ENCODE results near the gene COL5A1.
A peak's percentile ranks its signal among the peaks of the same experiment; 100 is the strongest.

Gene COL5A1

GRCh38 chr9:134867917-134868750 is 226.5 kb downstream of the COL5A1 start:
- peak; percentile 21 for DNase-seq

- DNase-seq, result peak; percentile 9
Measured at GRCh38 chr9:134868751-134869553, 227.3 kb downstream of the COL5A1 start.

- no peak for DNase-seq
Measured at GRCh38 chr9:134869554-134870300, 228.1 kb downstream of the COL5A1 start.

- DNase-seq, result no peak
Measured at GRCh38 chr9:134870301-134870694, 228.7 kb downstream of the COL5A1 start.

GRCh38 chr9:134870746-134871662 is 229.4 kb downstream of the COL5A1 start:
- DNase-seq, result no peak

GRCh38 chr9:134871697-134872340 is 230.2 kb downstream of the COL5A1 start:
- DNase-seq, result no peak

GRCh38 chr9:134872482-134873231 is 231.1 kb downstream of the COL5A1 start:
- no peak for DNase-seq

DNA sequence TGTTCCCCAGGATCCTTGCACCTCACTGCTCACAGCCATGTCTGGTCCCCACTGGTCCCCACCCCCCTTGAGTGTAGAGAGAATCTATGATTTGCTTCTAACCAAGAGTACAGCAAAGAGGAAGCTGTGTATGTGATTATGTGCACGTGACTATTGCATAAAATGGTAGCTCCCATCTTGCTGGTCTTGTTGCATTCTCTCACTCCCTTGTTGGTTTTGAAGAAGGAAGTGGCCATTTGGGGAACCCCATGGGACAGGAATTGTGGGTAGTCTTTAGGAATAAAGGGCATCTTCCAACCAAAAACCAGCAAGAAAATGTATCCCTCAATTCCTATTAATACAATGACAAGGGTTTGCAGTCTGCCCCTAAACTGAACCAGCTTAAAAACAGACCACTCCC is 233.8 kb downstream of the COL5A1 start:
- DNase-seq, result no peak

DNA sequence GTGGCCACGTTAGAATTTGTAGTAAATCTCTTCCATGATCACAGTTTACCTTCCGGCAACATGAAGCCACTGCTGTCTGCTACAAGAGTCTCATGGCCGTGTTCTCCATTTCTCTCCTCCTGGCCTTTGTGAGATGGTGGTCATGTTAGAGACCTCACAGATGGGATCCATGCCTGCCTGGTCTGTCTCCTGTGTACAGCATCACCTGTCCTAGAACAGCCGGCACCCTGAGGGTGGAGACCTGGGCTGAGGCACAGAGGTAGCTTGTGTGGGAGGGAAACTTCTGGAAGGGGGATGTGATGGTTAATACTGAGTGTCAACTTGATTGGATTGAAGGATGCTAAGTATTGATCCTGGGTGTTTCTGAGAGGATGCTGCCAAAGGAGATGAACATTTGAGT is 235.9 kb downstream of the COL5A1 start:
- no peak for DNase-seq

GRCh38 chr9:134879664-134880483 is 238.3 kb downstream of the COL5A1 start:
- DNase-seq, result no peak

GRCh38 chr9:134880484-134881312 is 239.1 kb downstream of the COL5A1 start, which contains the start of gene FCN2:
Gene FCN2, plus strand, starts transcription at chr9:134880810. Its CDS starts 12 bp downstream, at chr9:134880822.
- DNase-seq, result no peak

GRCh38 chr9:134881313-134881670 is 239.7 kb downstream of the COL5A1 start:
- no peak for DNase-seq

GRCh38 chr9:134882204-134882785 is 240.7 kb downstream of the COL5A1 start:
- DNase-seq, result no peak

DNA sequence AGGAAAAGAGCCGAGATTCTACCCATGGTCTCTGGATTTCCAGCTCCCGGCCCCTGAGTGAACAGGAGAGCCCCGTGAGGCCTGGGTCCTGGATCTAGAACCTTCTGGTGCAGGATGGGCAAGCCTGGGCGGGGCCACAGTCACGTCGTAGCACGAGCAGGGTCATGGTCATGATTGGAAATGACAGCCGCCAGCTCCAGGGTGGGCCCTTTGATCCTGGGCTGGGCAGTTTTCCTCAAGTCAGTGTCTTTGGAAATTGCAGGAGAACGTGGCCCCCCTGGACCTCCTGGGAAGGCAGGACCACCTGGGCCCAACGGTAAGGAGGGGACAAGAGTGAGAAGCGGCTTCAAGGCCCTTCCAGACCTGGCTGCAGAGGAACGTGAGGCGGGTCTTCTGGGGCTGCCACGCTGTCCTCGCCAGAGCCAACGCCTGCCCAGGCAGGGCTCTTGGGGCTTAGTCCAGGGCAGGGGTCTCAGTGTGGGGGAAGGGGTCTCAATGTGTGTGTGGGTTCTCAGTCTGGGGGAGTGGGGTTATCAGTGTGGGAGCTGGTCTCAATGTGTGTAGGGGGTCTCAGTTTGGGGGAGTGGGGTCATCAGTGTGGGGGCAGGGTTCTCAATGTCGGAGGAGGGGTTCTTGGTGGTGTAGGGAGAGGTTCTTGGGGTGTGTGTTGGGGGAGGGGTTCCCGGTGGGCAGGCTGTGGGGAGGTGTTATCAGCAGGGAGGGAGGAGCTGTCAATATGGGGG is 241.6 kb downstream of the COL5A1 start:
- no peak for DNase-seq

DNA sequence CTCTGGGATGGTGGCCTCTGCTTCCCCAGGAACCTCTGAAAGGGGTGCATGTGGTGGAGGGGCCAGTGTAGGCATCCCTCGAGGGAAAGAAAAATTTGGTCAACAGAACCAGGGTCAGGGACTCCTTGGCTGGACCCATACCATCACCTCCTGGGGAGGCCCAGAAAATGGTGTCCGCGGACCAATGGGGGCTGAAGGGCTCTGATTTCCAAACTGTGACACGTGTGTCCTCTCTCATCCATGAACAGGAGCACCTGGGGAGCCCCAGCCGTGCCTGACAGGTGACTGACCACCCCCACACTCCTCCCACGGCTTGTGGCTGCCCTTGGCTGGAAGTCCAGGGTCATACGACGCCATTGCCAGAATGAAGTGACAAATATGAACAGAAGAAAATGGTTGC is 242.9 kb downstream of the COL5A1 start:
- no peak for DNase-seq

GRCh38 chr9:134885001-134885678 is 243.5 kb downstream of the COL5A1 start:
- no peak for DNase-seq

GRCh38 chr9:134885679-134886412 is 244.2 kb downstream of the COL5A1 start:
- DNase-seq, result no peak

Data from activated CD4-positive, CD25-positive, alpha-beta regulatory T cell treated with anti-CD3 and anti-CD28 coated beads, Interleukin-2, amount 50 U/mL, for 72 hours (primary cell).